ENCODE measurements around the gene MGMT. TPM values are rescaled to one million over a fixed set of nuclear protein-coding genes. Genes with fewer than 3 reads are reported as not detected.

Gene MGMT
- polyA plus RNA-seq, 1 of the 3 experiments (the other 2 are of a cell fraction): 10.8 TPM

GRCh38 chr10:129694184-129694583 lies 227.1 kb downstream of the MGMT start:
- Histone ChIP-seq H2AFZ (ENCODE audit: low read depth) (no peak overlapping the region), H3K9me3 (no peaks in the 10 kb centered on the region), H3F3A (replicated peaks; ENCODE audit: insufficient read depth) (no peaks in the 10 kb centered on the region), H3K79me2 (ENCODE audit: insufficient read depth) (no peaks in the 10 kb centered on the region), H4K20me1 (ENCODE audit: insufficient read depth) (no peaks in the 10 kb centered on the region), H3K27ac (ENCODE audit: low read depth in 2 of 2, low read length in 1 of 2) (no peak overlapping the region), H3K27me3 (ENCODE audit: insufficient read depth) (no peaks in the 10 kb centered on the region), H3K9me2 (no peaks in the 10 kb centered on the region), H3K4me2 (no peak overlapping the region), H3K4me3 (ENCODE audit: low read depth in 2 of 2, low read length in 1 of 2) (no peak overlapping the region), H3K4me1 (ENCODE audit: control insufficient read depth in 1 of 2, insufficient read depth in 2 of 2, low read depth in 1 of 2, low read length in 1 of 2) (peaks cover 0 to 27% of the 10 kb centered on the region in 2 experiments; a peak in 2 of 4 replicates), H3K9ac (no peak overlapping the region), H3K36me3 (replicated peaks in 1 of 2; ENCODE audit: control insufficient read depth in 1 of 2, insufficient read depth in 2 of 2, low read length in 1 of 2) (no peaks in the 10 kb centered on the region)
- ChIA-PET POLR2A (no interaction called here), CTCF (no interaction called here)
- no peak for TF ChIP-seq GATA2 (CRISPR knock-in tag; IDR thresholded peaks at IDR 0.05)
- no peak for TF ChIP-seq EP300 (IDR thresholded peaks at IDR 0.05; ENCODE audit: borderline replicate concordance in 1 of 2, low read depth in 1 of 2, low read length in 1 of 2)
- TF ChIP-seq NRF1 (IDR thresholded peaks at IDR 0.05; ENCODE audit: low read depth, low read length): no peak
- no peak for TF ChIP-seq EZH2phosphoT487 (IDR thresholded peaks at IDR 0.05; ENCODE audit: borderline replicate concordance, low read depth)
- TF ChIP-seq USF1 (IDR thresholded peaks at IDR 0.05; ENCODE audit: borderline replicate concordance, low read depth): no peak
- no peak for TF ChIP-seq RFX5 (IDR thresholded peaks at IDR 0.05; ENCODE audit: low read length)
- no peak for TF ChIP-seq FOXM1 (IDR thresholded peaks at IDR 0.05; ENCODE audit: low read depth)
- WGBS (ENCODE audit: low lambda C conversion rate): 39% methylated on average over 4 of the region's 4 CpGs
- DNase-seq: no peak

- peaks cover 0 to 24% of the 10 kb centered on the region in 2 experiments; a peak in 2 of 4 replicates for H3K4me1 ChIP-seq (ENCODE audit: control insufficient read depth in 1 of 2, insufficient read depth in 2 of 2, low read depth in 1 of 2, low read length in 1 of 2)
- H4K20me1 ChIP-seq (ENCODE audit: insufficient read depth): no peaks in the 10 kb centered on the region
- no peaks in the 10 kb centered on the region for H3K9me3 ChIP-seq
- H3K27ac ChIP-seq (ENCODE audit: low read depth in 2 of 2, low read length in 1 of 2): no peak overlapping the region
- no peak for DNase-seq
- H3K27me3 ChIP-seq (ENCODE audit: insufficient read depth): no peaks in the 10 kb centered on the region
- H2AFZ ChIP-seq (ENCODE audit: low read depth): no peak overlapping the region
- no peak overlapping the region for H3K4me3 ChIP-seq (ENCODE audit: low read depth in 2 of 2, low read length in 1 of 2)
- WGBS (ENCODE audit: low lambda C conversion rate): 28% methylated on average over 5 of the region's 5 CpGs
- H3K9me2 ChIP-seq: no peaks in the 10 kb centered on the region
- H3K36me3 ChIP-seq (replicated peaks in 1 of 2; ENCODE audit: control insufficient read depth in 1 of 2, insufficient read depth in 2 of 2, low read length in 1 of 2): no peaks in the 10 kb centered on the region
- no peak overlapping the region for H3K9ac ChIP-seq
- ChIA-PET POLR2A (no interaction called here), CTCF (no interaction called here)
- H3F3A ChIP-seq (replicated peaks; ENCODE audit: insufficient read depth): no peaks in the 10 kb centered on the region
- TF ChIP-seq NFIC (IDR thresholded peaks at IDR 0.05; ENCODE audit: borderline replicate concordance) (no peak), TEAD4 (IDR thresholded peaks at IDR 0.05; ENCODE audit: borderline replicate concordance, insufficient read depth) (no peak), MAX (IDR thresholded peaks at IDR 0.05; ENCODE audit: low read depth) (no peak), TAF1 (IDR thresholded peaks at IDR 0.05; ENCODE audit: borderline replicate concordance, low read depth, low read length) (no peak), MEF2A (IDR thresholded peaks at IDR 0.05; ENCODE audit: borderline replicate concordance, low read depth) (no peak), CHD2 (IDR thresholded peaks at IDR 0.05; ENCODE audit: low read length, partially characterized antibody) (no peak), JUND (IDR thresholded peaks at IDR 0.05) (no peak), GABPA (IDR thresholded peaks at IDR 0.05; ENCODE audit: low read depth) (no peak), REST (IDR thresholded peaks at IDR 0.05; ENCODE audit: low read depth, low read length) (no peak), NRF1 (IDR thresholded peaks at IDR 0.05; ENCODE audit: low read depth, low read length) (no peak), RXRA (IDR thresholded peaks at IDR 0.05; ENCODE audit: borderline replicate concordance, low read depth) (no peak), ZBTB33 (IDR thresholded peaks at IDR 0.05; ENCODE audit: borderline replicate concordance, low read depth) (no peak), EZH2phosphoT487 (IDR thresholded peaks at IDR 0.05; ENCODE audit: borderline replicate concordance, low read depth) (no peak), POLR2AphosphoS5 (IDR thresholded peaks at IDR 0.05; ENCODE audit: low read depth, low read length) (no peak), PBX3 (IDR thresholded peaks at IDR 0.05) (no peak)
- no peaks in the 10 kb centered on the region for H3K79me2 ChIP-seq (ENCODE audit: insufficient read depth)
- H3K4me2 ChIP-seq: no peak overlapping the region
Observed at GRCh38 chr10:129694691-129695243, 227.7 kb downstream of the MGMT start.

All from SK-N-SH (cell line).